Esophagus muscularis mucosa (tissue), 4 donors: ENCODE data around the gene CEBPG. TPM values are rescaled to one million over a fixed set of nuclear protein-coding genes. Genes with fewer than 3 reads are reported as not detected.
A peak's percentile ranks its signal among the peaks of the same experiment; 100 is the strongest.

Source experiments
- DNase-seq: peaks from one replicate; pipeline ENCODE4 v3.0.0-alpha.2; 2017; ENCODE audit errors: extremely low spot score
- H3K27ac ChIP-seq, 4 donors: fragments of 200-600 bp; sonication (generic); replicated peaks in 1 of 4; 1 replicate in 3 of 4; 2 replicates in 1 of 4; pipeline ENCODE4 v1.5.1; 2016 to 2019; ENCODE audit warnings: mild to moderate bottlenecking in 1 of 4
- H3K27me3 ChIP-seq, 4 donors: fragments of 200-600 bp; sonication (generic); one replicate each; pipeline versions ENCODE4 v1.5.1 to v1.6.0; 2016 to 2019
- H3K36me3 ChIP-seq, 4 donors: fragments of 200-600 bp; sonication (generic); one replicate each; pipeline ENCODE4 v1.5.1; 2016 to 2019
- H3K4me1 ChIP-seq, 4 donors: fragments of 200-600 bp; sonication (generic); one replicate each; pipeline ENCODE4 v1.5.1; 2016 to 2019
- H3K4me3 ChIP-seq, 4 donors: fragments of 200-600 bp; sonication (generic); 1 replicate in 2 of 4; 2 replicates in 2 of 4; pipeline ENCODE4 v1.5.1; 2016 to 2019; ENCODE audit warnings: mild to moderate bottlenecking in 4 of 4, moderate library complexity in 1 of 4
- H3K9me3 ChIP-seq, 4 donors: fragments of 200-600 bp; sonication (generic); 1 replicate in 3 of 4; 2 replicates in 1 of 4; pipeline ENCODE4 v1.5.1; 2016 to 2019
- CTCF ChIP-seq, 3 experiments: fragments of 200-600 bp in 2 of 3; fragments of 450-650 bp in 1 of 3; sonication (generic) in 2 of 3; IDR thresholded peaks; one replicate each; pipeline ENCODE4 v1.5.1; 2017 to 2019; ENCODE audit warnings: antibody characterized with exemption in 3 of 3, mild to moderate bottlenecking in 2 of 3, moderate library complexity in 1 of 3
- EP300 ChIP-seq: sonication (generic); formaldehyde crosslinking; IDR thresholded peaks from one replicate; pipeline ENCODE4 v1.6.1; 2017; ENCODE audit warnings: antibody characterized with exemption
- POLR2A ChIP-seq: fragments of 450-650 bp; IDR thresholded peaks from one replicate; pipeline ENCODE4 v1.6.1; 2017; ENCODE audit warnings: antibody characterized with exemption, moderate library complexity, mild to moderate bottlenecking, low read depth
- POLR2AphosphoS5 ChIP-seq, 2 donors: sonication (generic); formaldehyde crosslinking; IDR thresholded peaks; one replicate each; pipeline ENCODE4 v1.6.1; 2017; ENCODE audit warnings: antibody characterized with exemption in 2 of 2
- WGBS: methylation state at CpG from one replicate; pipeline ENCODE4 v1.1.5; 2018; 5-methylcytosine and 5-hydroxymethylcytosine counted together
- intact Hi-C: fragments of 100-400 bp; cut with DNase I; formaldehyde crosslinking; loops from one replicate; pipeline ENCODE4 v1.15.1; 2023
- total RNA-seq, 4 donors: library from RNA; depleted of rRNA; stranded (reverse); fragments of >200 nt; gene quantifications; one replicate each; pipeline versions ENCODE4 v1.1.0 to v1.2.1, GENCODE V29; 2016

The CEBPG gene
- total RNA-seq, 4 donors from 2014 or later: 23.1 to 30.3 (median 28.5) TPM

GRCh38 chr19:33376423-33376822 lies 2.9 kb downstream of the CEBPG start:
- H3K4me1 ChIP-seq: peaks cover 25 to 56% (median 47%) of the 10 kb centered on the region in 4 donors
- 71% methylated on average over 2 of the region's 2 CpGs for WGBS
- no peak for DNase-seq
- intact Hi-C loops: no loop called here
- peak; percentile 51 for TF ChIP-seq POLR2AphosphoS5 (IDR thresholded peaks at IDR 0.05)
- TF ChIP-seq POLR2A: no peak
- no peak for TF ChIP-seq CTCF (IDR thresholded peaks at IDR 0.05)
- peak overlapping the region in 3 of 4 donors; percentile 13 to 99 (median 31) for H3K27ac ChIP-seq
- H3K36me3 ChIP-seq: peaks cover 0 to 19% (median 12%) of the 10 kb centered on the region in 4 donors
- H3K4me3 ChIP-seq: no peak overlapping the region
- no peaks in the 10 kb centered on the region for H3K9me3 ChIP-seq
- H3K27me3 ChIP-seq: no peaks in the 10 kb centered on the region

GRCh38 chr19:33376941-33377557 lies 3.5 kb downstream of the CEBPG start:
- Histone ChIP-seq H3K36me3 (peaks cover 0 to 23% (median 14%) of the 10 kb centered on the region in 4 donors), H3K9me3 (no peaks in the 10 kb centered on the region), H3K27me3 (no peaks in the 10 kb centered on the region), H3K27ac (peak overlapping the region in 3 of 4 donors; percentile 13 to 99 (median 31)), H3K4me1 (peaks cover 25 to 56% (median 50%) of the 10 kb centered on the region in 4 donors), H3K4me3 (no peak overlapping the region)
- TF ChIP-seq CTCF (IDR thresholded peaks at IDR 0.05): no peak
- no peak for TF ChIP-seq EP300
- TF ChIP-seq POLR2AphosphoS5 (IDR thresholded peaks at IDR 0.05): no peak
- TF ChIP-seq POLR2A: no peak
- DNase-seq: no peak
- WGBS: 67% methylated on average over 7 of the region's 7 CpGs
- intact Hi-C loops: no loop called here

- intact Hi-C loops: no loop called here
- Histone ChIP-seq H3K27ac (peak overlapping the region in 1 of 4 donors; percentile 13), H3K9me3 (no peaks in the 10 kb centered on the region), H3K36me3 (peaks cover 0 to 23% (median 14%) of the 10 kb centered on the region in 4 donors), H3K4me3 (no peak overlapping the region), H3K27me3 (no peaks in the 10 kb centered on the region), H3K4me1 (peaks cover 25 to 62% (median 53%) of the 10 kb centered on the region in 4 donors)
- TF ChIP-seq EP300 (no peak), POLR2AphosphoS5 (IDR thresholded peaks at IDR 0.05) (no peak), POLR2A (no peak), CTCF (IDR thresholded peaks at IDR 0.05) (no peak)
- 85% methylated on average over 12 of the region's 12 CpGs for WGBS
- no peak for DNase-seq
These were observed 4.3 kb downstream of the CEBPG start for GRCh38 chr19:33377586-33378475.

GRCh38 chr19:33379151-33379829 lies 5.8 kb downstream of the CEBPG start:
- DNase-seq: no peak
- TF ChIP-seq CTCF (IDR thresholded peaks at IDR 0.05): no peak
- no peak for TF ChIP-seq POLR2AphosphoS5 (IDR thresholded peaks at IDR 0.05)
- TF ChIP-seq POLR2A: no peak
- TF ChIP-seq EP300: no peak
- no peak overlapping the region for H3K27ac ChIP-seq
- intact Hi-C loops: no loop called here
- no peaks in the 10 kb centered on the region for H3K27me3 ChIP-seq
- peaks cover 0 to 25% (median 15%) of the 10 kb centered on the region in 4 donors for H3K36me3 ChIP-seq
- H3K4me1 ChIP-seq: peaks cover 25 to 63% (median 51%) of the 10 kb centered on the region in 4 donors
- no peaks in the 10 kb centered on the region for H3K9me3 ChIP-seq
- WGBS: 96% methylated on average over 16 of the region's 16 CpGs
- no peak overlapping the region for H3K4me3 ChIP-seq
